Mucosa of rectum (tissue), 2 donors: ENCODE measurements around the gene DPP9.

Experiments
- H3K27ac ChIP-seq, 2 donors: one replicate each; pipeline ENCODE4 v1.7.0; 2013; ENCODE audit warnings: inconsistent platforms in 2 of 2, low read depth in 2 of 2, low read length in 2 of 2
- H3K27me3 ChIP-seq, 2 donors: one replicate each; pipeline ENCODE4 v1.7.0; 2013; ENCODE audit warnings: low read length in 2 of 2; ENCODE audit not compliant: control insufficient read depth in 2 of 2, insufficient read depth in 2 of 2
- H3K36me3 ChIP-seq, 2 donors: one replicate each; pipeline ENCODE4 v1.7.0; 2013; ENCODE audit warnings: low read length in 2 of 2; ENCODE audit not compliant: control insufficient read depth in 2 of 2, insufficient read depth in 2 of 2
- H3K4me1 ChIP-seq, 2 donors: one replicate each; pipeline ENCODE4 v1.7.0; 2013; ENCODE audit warnings: low read length in 2 of 2, mild to moderate bottlenecking in 1 of 2; ENCODE audit not compliant: control insufficient read depth in 2 of 2, insufficient read depth in 2 of 2
- H3K4me3 ChIP-seq, 2 donors: one replicate each; pipeline ENCODE4 v1.7.0; 2013; ENCODE audit warnings: low read length in 2 of 2
- H3K9ac ChIP-seq, 2 donors: one replicate each; pipeline ENCODE4 v1.7.0; 2013; ENCODE audit warnings: low read length in 2 of 2, low read depth in 1 of 2, mild to moderate bottlenecking in 1 of 2
- H3K9me3 ChIP-seq, 2 donors: one replicate each; pipeline ENCODE4 v1.7.0; 2013; ENCODE audit warnings: low read length in 2 of 2; ENCODE audit not compliant: control insufficient read depth in 2 of 2
- donor health status: healthy.
- donor health status: Normal muscosa, but diverticular disease.

The DPP9 gene

DNA sequence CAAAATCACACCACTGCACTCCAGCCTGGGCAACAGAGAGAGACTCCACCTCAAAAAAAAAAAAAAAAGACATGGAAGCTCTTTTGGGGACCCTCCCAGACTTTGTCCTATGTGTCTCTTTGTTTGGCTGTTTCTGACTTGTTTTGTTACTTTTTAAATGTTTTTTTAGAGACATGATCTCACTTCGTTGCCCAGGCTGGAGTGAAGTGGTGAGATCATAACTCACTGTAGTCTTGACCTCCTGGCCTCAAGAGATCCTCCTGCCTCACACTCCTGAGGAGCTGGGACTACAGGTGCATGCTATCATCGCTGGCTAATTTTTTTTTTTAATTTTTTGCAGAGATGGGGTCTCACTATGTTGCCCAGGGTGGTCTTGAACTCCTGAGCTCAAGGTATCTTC, 16.4 kb upstream of the DPP9 start:
- H3K4me1 ChIP-seq, result no peaks in the 10 kb centered on the region
- no peak overlapping the region for H3K27ac ChIP-seq
- H3K36me3 ChIP-seq, result no peaks in the 10 kb centered on the region
- H3K9ac ChIP-seq, result no peak overlapping the region
- no peaks in the 10 kb centered on the region for H3K9me3 ChIP-seq
- no peak overlapping the region for H3K4me3 ChIP-seq
- H3K27me3 ChIP-seq, result peaks cover 3 to 11% of the 10 kb centered on the region in 2 donors

DNA sequence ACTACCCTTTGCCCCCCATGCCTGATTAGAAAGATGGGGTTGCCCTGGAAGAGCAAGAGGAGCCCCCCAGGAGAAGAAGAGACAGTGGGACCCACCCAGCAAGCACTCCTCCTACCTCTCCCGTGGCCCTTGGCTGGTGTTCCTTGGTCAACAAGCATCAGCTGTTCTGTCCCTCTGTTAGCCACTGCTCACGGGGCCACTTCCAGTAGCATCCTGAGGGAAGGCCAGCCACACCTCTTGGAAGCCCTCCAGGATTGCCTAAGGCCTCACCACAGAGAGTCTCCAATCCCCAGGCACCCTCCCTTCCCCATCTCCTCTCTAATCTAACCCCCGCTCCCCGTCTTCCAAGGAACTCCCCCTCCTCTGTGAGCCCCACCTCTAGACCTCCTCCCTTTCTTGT, 15.1 kb upstream of the DPP9 start:
- H3K27me3 ChIP-seq, result peaks cover 3 to 11% of the 10 kb centered on the region in 2 donors
- no peak overlapping the region for H3K27ac ChIP-seq
- no peaks in the 10 kb centered on the region for H3K36me3 ChIP-seq
- H3K4me3 ChIP-seq, result no peak overlapping the region
- H3K9me3 ChIP-seq, result no peaks in the 10 kb centered on the region
- H3K9ac ChIP-seq, result no peak overlapping the region
- no peaks in the 10 kb centered on the region for H3K4me1 ChIP-seq

DNA sequence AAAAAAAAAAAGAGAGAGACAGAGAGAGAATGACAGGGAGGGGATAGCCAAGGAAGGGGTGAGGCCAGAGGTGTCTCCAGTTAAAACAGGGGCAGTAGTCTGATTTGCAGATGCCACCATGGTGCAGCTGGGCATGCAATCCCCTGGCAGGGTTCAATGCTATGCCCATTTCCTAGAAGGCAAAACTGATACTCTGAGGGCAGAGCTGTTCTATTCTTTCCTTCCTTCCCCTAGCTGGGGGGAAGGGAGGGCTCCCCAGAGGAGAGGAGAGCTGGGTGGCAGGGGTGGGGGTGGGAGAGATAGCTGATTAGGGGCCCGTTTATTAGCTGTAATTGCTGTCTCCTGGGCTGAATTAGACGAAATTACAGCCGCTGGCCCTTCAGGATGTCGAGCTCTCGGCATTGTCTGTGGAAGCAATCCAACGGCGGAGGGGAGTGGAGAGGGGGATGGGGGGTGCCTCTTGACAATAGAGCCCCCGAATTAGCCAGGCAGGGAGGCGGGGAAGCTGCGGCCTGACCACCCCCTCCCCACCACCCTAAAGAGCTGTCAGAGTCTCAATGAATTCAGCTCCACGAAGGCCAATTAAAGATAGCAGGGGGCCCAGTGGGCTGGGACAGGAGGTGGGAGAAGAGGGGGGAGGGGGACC, 14.4 kb upstream of the DPP9 start:
- H3K9ac ChIP-seq, result no peak overlapping the region
- no peak overlapping the region for H3K27ac ChIP-seq
- H3K4me1 ChIP-seq, result no peaks in the 10 kb centered on the region
- no peak overlapping the region for H3K4me3 ChIP-seq
- H3K9me3 ChIP-seq, result no peaks in the 10 kb centered on the region
- no peaks in the 10 kb centered on the region for H3K36me3 ChIP-seq
- H3K27me3 ChIP-seq, result peaks cover 3 to 11% of the 10 kb centered on the region in 2 donors

- H3K27me3 ChIP-seq, result peaks cover 3 to 5% of the 10 kb centered on the region in 2 donors
- no peaks in the 10 kb centered on the region for H3K36me3 ChIP-seq
- no peak overlapping the region for H3K9ac ChIP-seq
- no peak overlapping the region for H3K4me3 ChIP-seq
- H3K27ac ChIP-seq, result no peak overlapping the region
- H3K4me1 ChIP-seq, result peaks cover 0 to 4% of the 10 kb centered on the region in 2 donors
- no peaks in the 10 kb centered on the region for H3K9me3 ChIP-seq
These were observed 10.2 kb upstream of the DPP9 start for GRCh38 chr19:4733755-4734345.

- H3K4me1 ChIP-seq, result peaks cover 0 to 4% of the 10 kb centered on the region in 2 donors
- no peak overlapping the region for H3K27ac ChIP-seq
- H3K36me3 ChIP-seq, result no peaks in the 10 kb centered on the region
- H3K27me3 ChIP-seq, result peaks cover 3 to 5% of the 10 kb centered on the region in 2 donors
- no peaks in the 10 kb centered on the region for H3K9me3 ChIP-seq
- peak overlapping the region in 1 of 2 donors; percentile 22 for H3K4me3 ChIP-seq
- no peak overlapping the region for H3K9ac ChIP-seq
These were observed 9.1 kb upstream of the DPP9 start for GRCh38 chr19:4732680-4733114.

- no peak overlapping the region for H3K4me3 ChIP-seq
- H3K27ac ChIP-seq, result no peak overlapping the region
- no peak overlapping the region for H3K9ac ChIP-seq
- no peaks in the 10 kb centered on the region for H3K9me3 ChIP-seq
- no peaks in the 10 kb centered on the region for H3K36me3 ChIP-seq
- peaks cover 0 to 2% of the 10 kb centered on the region in 2 donors for H3K27me3 ChIP-seq
- peaks cover 0 to 4% of the 10 kb centered on the region in 2 donors for H3K4me1 ChIP-seq
These were observed 7.1 kb upstream of the DPP9 start for GRCh38 chr19:4730740-4731171.

- no peak overlapping the region for H3K9ac ChIP-seq
- H3K36me3 ChIP-seq, result no peaks in the 10 kb centered on the region
- H3K4me1 ChIP-seq, result peaks cover 0 to 4% of the 10 kb centered on the region in 2 donors
- H3K9me3 ChIP-seq, result no peaks in the 10 kb centered on the region
- H3K27me3 ChIP-seq, result no peaks in the 10 kb centered on the region
- H3K27ac ChIP-seq, result no peak overlapping the region
- H3K4me3 ChIP-seq, result no peak overlapping the region
These were observed 5.2 kb upstream of the DPP9 start for GRCh38 chr19:4728871-4729270.

GRCh38 chr19:4722671-4723594, 709 bp downstream of the DPP9 start:
- H3K36me3 ChIP-seq, result peaks cover 28 to 33% of the 10 kb centered on the region in 2 donors
- H3K9ac ChIP-seq, result peak overlapping the region; percentile 48 to 94
- H3K9me3 ChIP-seq, result no peaks in the 10 kb centered on the region
- H3K4me3 ChIP-seq, result peak overlapping the region; percentile 86 to 95
- peak overlapping the region; percentile 91 for H3K27ac ChIP-seq
- no peaks in the 10 kb centered on the region for H3K27me3 ChIP-seq
- H3K4me1 ChIP-seq, result peaks cover 12 to 14% of the 10 kb centered on the region in 2 donors

GRCh38 chr19:4721196-4721595, 2.4 kb downstream of the DPP9 start:
- Histone ChIP-seq H3K27ac (no peak overlapping the region), H3K4me1 (peaks cover 12 to 14% of the 10 kb centered on the region in 2 donors), H3K27me3 (no peaks in the 10 kb centered on the region), H3K9ac (no peak overlapping the region), H3K9me3 (no peaks in the 10 kb centered on the region), H3K36me3 (peaks cover 40 to 47% of the 10 kb centered on the region in 2 donors), H3K4me3 (no peak overlapping the region)
